ENCODE results near the gene B3GALT6. TPM values are rescaled to one million over a fixed set of nuclear protein-coding genes. Genes with fewer than 3 reads are reported as not detected.

Gene B3GALT6
- total and polyA plus RNA-seq, 2 donors (not counting 1 experiment from before 2014, with no cell fraction given): 17.9 to 19.3 TPM

- H3K79me2 ChIP-seq (ENCODE audit: control insufficient read depth, insufficient read depth, low read length): no peaks in the 10 kb centered on the region
- no peaks in the 10 kb centered on the region for H3K9me3 ChIP-seq (ENCODE audit: control insufficient read depth, insufficient read depth, low read depth, low read length)
- H3K27me3 ChIP-seq (ENCODE audit: control insufficient read depth, insufficient read depth, low read length): no peaks in the 10 kb centered on the region
- H3K4me1 ChIP-seq (ENCODE audit: control insufficient read depth, extremely low read depth, insufficient read depth, low read length): no peaks in the 10 kb centered on the region
- TF ChIP-seq EZH2 (IDR thresholded peaks at IDR 0.05; ENCODE audit: low read length, missing control alignments) (no peak), CTCF (conservative IDR thresholded peaks at IDR 0.05 in 1 of 2, IDR thresholded peaks at IDR 0.05 in 1 of 2; ENCODE audit: low read depth in 1 of 2, low read length in 2 of 2) (no peak)
- H3K27ac ChIP-seq (ENCODE audit: insufficient read depth, low read length): no peak overlapping the region
- DNase-seq (ENCODE audit: low read depth in 2 of 2): no peak
- no peaks in the 10 kb centered on the region for H3K36me3 ChIP-seq (ENCODE audit: control insufficient read depth, insufficient read depth, low read length)
- H4K20me1 ChIP-seq (ENCODE audit: control insufficient read depth, extremely low read depth, insufficient read depth, low read length): no peaks in the 10 kb centered on the region
- no peak overlapping the region for H3K4me3 ChIP-seq (replicated peaks in 1 of 4; ENCODE audit: control extremely low read depth in 1 of 4, insufficient read depth in 1 of 4, low read depth in 3 of 4, low read length in 4 of 4)
- H3K9ac ChIP-seq (ENCODE audit: insufficient read depth, low read length): no peak overlapping the region
- H3K4me2 ChIP-seq (ENCODE audit: extremely low read depth, insufficient read depth, low read length): no peak overlapping the region
- H2AFZ ChIP-seq (ENCODE audit: low read length): no peak overlapping the region
Observed at GRCh38 chr1:1198423-1199140, 33.5 kb upstream of the B3GALT6 start.

GRCh38 chr1:1199141-1199960 lies 32.7 kb upstream of the B3GALT6 start:
- H3K27ac ChIP-seq (ENCODE audit: insufficient read depth, low read length): no peak overlapping the region
- H3K36me3 ChIP-seq (ENCODE audit: control insufficient read depth, insufficient read depth, low read length): no peaks in the 10 kb centered on the region
- H3K9ac ChIP-seq (ENCODE audit: insufficient read depth, low read length): no peak overlapping the region
- H3K4me2 ChIP-seq (ENCODE audit: extremely low read depth, insufficient read depth, low read length): no peak overlapping the region
- H3K4me3 ChIP-seq (replicated peaks in 1 of 4; ENCODE audit: control extremely low read depth in 1 of 4, insufficient read depth in 1 of 4, low read depth in 3 of 4, low read length in 4 of 4): no peak overlapping the region
- H3K27me3 ChIP-seq (ENCODE audit: control insufficient read depth, insufficient read depth, low read length): no peaks in the 10 kb centered on the region
- no peak for TF ChIP-seq EZH2 (IDR thresholded peaks at IDR 0.05; ENCODE audit: low read length, missing control alignments)
- H4K20me1 ChIP-seq (ENCODE audit: control insufficient read depth, extremely low read depth, insufficient read depth, low read length): no peaks in the 10 kb centered on the region
- no peak overlapping the region for H2AFZ ChIP-seq (ENCODE audit: low read length)
- no peaks in the 10 kb centered on the region for H3K79me2 ChIP-seq (ENCODE audit: control insufficient read depth, insufficient read depth, low read length)
- DNase-seq (ENCODE audit: low read depth in 2 of 2): no peak
- H3K9me3 ChIP-seq (ENCODE audit: control insufficient read depth, insufficient read depth, low read depth, low read length): no peaks in the 10 kb centered on the region
- no peaks in the 10 kb centered on the region for H3K4me1 ChIP-seq (ENCODE audit: control insufficient read depth, extremely low read depth, insufficient read depth, low read length)

GRCh38 chr1:1199961-1200875 lies 31.8 kb upstream of the B3GALT6 start:
- Histone ChIP-seq H3K9me3 (ENCODE audit: control insufficient read depth, insufficient read depth, low read depth, low read length) (no peaks in the 10 kb centered on the region), H3K4me3 (replicated peaks in 1 of 4; ENCODE audit: control extremely low read depth in 1 of 4, insufficient read depth in 1 of 4, low read depth in 3 of 4, low read length in 4 of 4) (no peak overlapping the region), H4K20me1 (ENCODE audit: control insufficient read depth, extremely low read depth, insufficient read depth, low read length) (no peaks in the 10 kb centered on the region), H3K36me3 (ENCODE audit: control insufficient read depth, insufficient read depth, low read length) (no peaks in the 10 kb centered on the region), H3K27me3 (ENCODE audit: control insufficient read depth, insufficient read depth, low read length) (no peaks in the 10 kb centered on the region), H3K9ac (ENCODE audit: insufficient read depth, low read length) (no peak overlapping the region), H3K4me1 (ENCODE audit: control insufficient read depth, extremely low read depth, insufficient read depth, low read length) (no peaks in the 10 kb centered on the region), H3K79me2 (ENCODE audit: control insufficient read depth, insufficient read depth, low read length) (no peaks in the 10 kb centered on the region), H2AFZ (ENCODE audit: low read length) (no peak overlapping the region), H3K4me2 (ENCODE audit: extremely low read depth, insufficient read depth, low read length) (no peak overlapping the region), H3K27ac (ENCODE audit: insufficient read depth, low read length) (no peak overlapping the region)
- TF ChIP-seq CTCF (conservative IDR thresholded peaks at IDR 0.05 in 1 of 2, IDR thresholded peaks at IDR 0.05 in 1 of 2; ENCODE audit: low read depth in 1 of 2, low read length in 2 of 2) (no peak), EZH2 (IDR thresholded peaks at IDR 0.05; ENCODE audit: low read length, missing control alignments) (no peak)
- DNase-seq (ENCODE audit: low read depth in 2 of 2): no peak

All from fibroblast of lung (primary cell).